Stimulated activated naive CD8-positive, alpha-beta T cell treated with anti-CD3 and anti-CD28 coated beads, Interleukin-15, Interleukin-2, amounts not matched to agents 100 U/mL and 50 U/mL, for 24 hours (primary cell): ENCODE measurements around the gene DCP2.
A peak's percentile ranks its signal among the peaks of the same experiment; 100 is the strongest.

Experiments
- ATAC-seq: fragments of 150-1000 bp; cut with Tn5 transposase; one replicate; pipeline ENCODE4 v1.10.0; 2021
- DNase-seq: peaks from one replicate; pipeline ENCODE4 v3.0.0; 2021

Gene DCP2

GRCh38 chr5:113022661-113023060, 46.1 kb downstream of the DCP2 start:
- ATAC-seq (peak; percentile 74), DNase-seq (no peak)

DNA sequence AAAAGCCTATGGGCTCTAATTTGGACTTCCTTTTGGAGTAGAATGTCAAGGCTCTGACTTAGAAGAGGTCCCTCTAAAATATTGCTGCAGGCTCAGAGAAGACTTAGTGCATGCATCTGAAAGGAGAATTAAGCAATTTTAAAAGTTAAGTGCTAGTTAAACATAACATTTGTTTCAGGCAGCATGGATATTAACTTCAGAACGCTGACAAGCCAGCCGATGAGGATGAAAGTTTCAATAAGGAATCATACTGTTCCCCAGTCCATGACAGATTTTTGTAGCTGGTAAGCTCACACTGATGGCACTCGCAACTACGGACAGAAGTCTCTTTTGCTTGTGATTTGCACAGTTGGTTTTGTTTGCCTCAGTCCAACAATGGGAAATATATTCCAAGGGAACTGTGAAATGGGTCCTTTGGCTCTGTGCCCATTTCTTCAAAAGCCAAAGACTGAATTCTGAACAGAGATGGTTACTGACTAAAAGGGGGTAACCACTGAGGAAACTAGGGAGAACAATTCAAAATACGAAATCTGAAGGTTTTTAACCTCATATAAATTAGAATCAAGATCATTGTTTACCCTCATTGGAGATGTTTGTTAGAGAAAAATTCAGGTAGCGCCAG, 47.6 kb downstream of the DCP2 start:
- no peak for ATAC-seq
- DNase-seq: no peak

DNA sequence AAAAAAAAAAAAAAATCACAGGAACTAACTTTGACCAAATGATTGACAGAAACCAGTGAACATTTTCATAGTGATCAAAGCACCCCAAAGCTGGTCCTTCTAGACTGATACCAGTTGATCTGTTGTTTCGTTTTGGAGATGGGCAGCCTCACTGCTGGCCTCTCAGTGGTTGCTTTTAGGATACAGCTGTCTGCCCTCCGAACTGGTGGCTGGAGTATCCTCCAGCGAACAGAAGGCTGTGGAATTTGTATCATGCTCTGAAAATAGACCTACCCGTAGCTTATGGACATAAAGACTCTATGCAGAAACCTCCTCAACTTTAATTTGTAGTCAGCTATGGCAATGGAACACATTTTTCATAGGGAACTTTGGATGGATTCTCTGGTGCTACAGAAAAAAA, 49.0 kb downstream of the DCP2 start:
- ATAC-seq (no peak), DNase-seq (no peak)

DNA sequence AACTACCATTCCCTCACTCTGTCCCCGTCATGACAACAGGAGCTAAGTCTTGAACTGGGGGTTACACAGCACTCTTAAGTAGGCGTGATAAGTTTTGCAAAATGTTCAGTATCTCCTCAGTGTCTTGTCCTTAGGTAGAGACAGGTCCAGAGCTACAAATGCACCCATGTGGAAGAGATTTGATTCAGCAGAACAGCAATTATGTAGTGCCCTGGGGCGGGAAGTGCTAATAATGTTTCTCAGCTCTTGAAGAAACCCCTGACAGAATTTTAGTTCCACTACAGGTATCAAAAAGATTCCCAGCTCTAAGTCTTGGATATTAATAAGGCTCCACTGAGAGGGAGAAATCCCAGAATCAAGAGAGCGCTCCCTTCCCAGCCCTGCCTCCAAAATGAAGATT, 49.6 kb downstream of the DCP2 start:
- no peak for ATAC-seq
- DNase-seq: no peak

- DNase-seq: no peak
- no peak for ATAC-seq
These were observed 50.4 kb downstream of the DCP2 start for GRCh38 chr5:113027015-113027414.

GRCh38 chr5:113027431-113027830, 50.8 kb downstream of the DCP2 start:
- ATAC-seq (no peak), DNase-seq (no peak)

DNA sequence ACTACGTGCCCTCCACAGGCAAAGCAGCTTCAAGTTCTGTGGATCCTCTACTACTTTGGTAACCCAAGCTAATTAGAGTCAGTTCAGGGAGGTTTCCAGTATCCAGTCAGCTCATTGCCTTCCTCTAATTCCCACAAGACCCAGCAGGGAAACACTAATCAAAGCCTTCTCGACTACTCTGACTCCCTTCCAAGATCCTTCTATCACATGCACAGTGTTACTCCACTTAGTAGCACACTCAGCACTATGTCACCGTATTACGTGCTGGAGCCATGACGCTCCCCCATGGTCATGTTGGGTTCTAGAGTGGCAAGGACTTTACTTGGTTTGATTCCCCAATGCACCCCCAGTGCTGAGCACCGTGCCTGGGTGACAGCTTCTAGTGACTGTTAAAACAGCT, 53.0 kb downstream of the DCP2 start:
- DNase-seq (no peak), ATAC-seq (no peak)

DNA sequence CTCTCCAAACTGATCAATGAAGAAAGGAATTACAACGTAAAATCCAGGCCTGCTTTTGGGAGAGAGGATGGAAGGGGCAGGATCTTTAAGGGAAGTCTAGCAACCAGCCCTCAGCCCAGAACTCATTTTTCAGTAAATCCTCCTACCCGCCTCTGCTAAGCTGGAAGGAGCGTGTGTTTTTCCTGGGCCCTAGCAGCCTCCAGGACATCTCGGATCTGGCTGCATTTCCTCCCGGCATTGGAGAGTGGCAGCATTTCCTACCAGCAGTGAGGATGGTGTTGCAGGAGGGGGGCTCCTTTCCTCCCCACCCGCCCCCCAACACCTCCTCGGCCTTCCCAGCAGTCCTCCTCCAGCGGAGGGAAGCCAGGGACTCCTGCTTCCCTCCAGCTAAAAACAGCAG, 54.5 kb downstream of the DCP2 start:
- DNase-seq (no peak), ATAC-seq (no peak)

- DNase-seq (no peak), ATAC-seq (no peak)
These were observed 55.0 kb downstream of the DCP2 start for GRCh38 chr5:113031557-113031956.

DNA sequence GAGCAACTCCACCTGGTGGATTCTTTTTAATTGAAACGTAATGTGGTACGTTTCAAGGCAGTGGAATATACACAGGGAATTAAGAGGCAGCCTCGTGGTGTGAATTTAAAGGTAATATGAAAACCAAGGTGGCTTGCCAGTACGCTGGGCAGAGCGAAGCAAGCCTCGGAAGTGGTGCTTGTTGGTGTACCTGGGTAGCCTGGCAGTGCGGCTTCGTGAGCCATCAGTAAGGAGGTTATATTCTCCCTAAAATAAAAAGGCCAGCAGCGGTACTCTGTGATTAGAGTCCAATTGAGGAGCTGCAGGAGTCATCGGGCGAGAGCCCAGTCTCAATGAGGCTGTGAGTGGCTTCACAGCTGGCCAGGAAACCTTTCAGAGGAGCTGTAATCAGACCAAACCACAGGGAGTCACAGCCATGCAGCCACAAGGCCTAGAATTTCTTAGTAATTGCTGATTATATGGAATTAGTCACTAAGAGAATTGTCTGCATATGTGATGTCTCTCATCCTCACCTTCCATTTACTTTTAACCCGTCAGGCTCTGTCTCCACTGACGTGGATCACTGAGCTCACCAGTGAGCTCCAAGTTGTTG, 57.7 kb downstream of the DCP2 start:
- DNase-seq: no peak
- ATAC-seq: peak; percentile 67

- no peak for ATAC-seq
These were observed 58.5 kb downstream of the DCP2 start for GRCh38 chr5:113035096-113035495.

GRCh38 chr5:113036321-113036720, 59.7 kb downstream of the DCP2 start:
- no peak for DNase-seq
- no peak for ATAC-seq

More at GRCh38 chr5:113035096-113035495, 58.5 kb downstream of the DCP2 start:
- no peak for DNase-seq

DNA sequence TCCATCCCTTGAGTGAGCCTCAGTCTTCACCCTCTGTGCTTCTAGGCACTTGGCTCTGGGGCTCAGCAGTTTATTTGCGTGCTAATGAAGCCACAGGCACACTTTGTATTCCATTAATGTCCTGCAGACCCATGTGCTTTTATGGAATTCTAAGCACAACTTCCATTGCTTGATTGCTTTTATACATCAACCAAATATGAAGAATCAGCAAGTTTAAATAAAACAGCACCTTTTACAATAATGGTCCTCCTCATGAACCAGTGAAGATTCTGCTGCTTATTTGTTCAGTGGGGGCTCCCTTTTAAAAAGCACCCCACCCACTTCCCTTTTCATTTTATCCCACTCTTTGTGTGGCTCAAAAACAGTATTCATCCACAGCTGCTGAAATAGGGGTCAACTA, 60.2 kb downstream of the DCP2 start:
- ATAC-seq: no peak
- DNase-seq: no peak

- ATAC-seq: no peak
- no peak for DNase-seq
These were observed 61.5 kb downstream of the DCP2 start for GRCh38 chr5:113038136-113038535.

DNA sequence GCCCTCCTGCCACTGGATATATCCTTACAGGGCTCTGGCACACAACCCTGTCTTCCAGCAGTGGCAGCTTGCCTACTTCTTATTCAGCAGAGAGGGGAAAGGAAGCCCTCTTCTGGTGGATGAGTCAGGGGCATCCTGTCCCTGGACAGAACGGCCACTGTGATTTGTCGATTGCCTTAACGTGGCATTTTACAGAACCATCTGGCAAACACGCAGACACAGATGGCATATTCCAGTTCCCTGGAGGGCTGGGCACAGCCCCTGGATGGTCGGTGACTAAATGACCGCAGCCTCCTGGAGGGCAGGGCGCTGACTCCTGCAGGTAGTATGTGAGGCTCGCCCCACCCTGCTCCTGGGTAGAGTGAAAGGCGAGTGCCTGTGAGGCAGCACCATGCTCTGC, 62.1 kb downstream of the DCP2 start:
- DNase-seq: no peak
- ATAC-seq: no peak

GRCh38 chr5:113039229-113039933, 62.8 kb downstream of the DCP2 start:
- no peak for ATAC-seq
- no peak for DNase-seq

- DNase-seq: no peak
- ATAC-seq: no peak
These were observed 63.3 kb downstream of the DCP2 start for GRCh38 chr5:113039934-113040285.

GRCh38 chr5:113040672-113041260, 64.2 kb downstream of the DCP2 start:
- ATAC-seq (no peak), DNase-seq (no peak)

GRCh38 chr5:113042491-113043243, 66.1 kb downstream of the DCP2 start:
- ATAC-seq (no peak), DNase-seq (no peak)

- DNase-seq (peak; percentile 35), ATAC-seq (peak; percentile 53)
These were observed 66.9 kb downstream of the DCP2 start for GRCh38 chr5:113043491-113043931.

GRCh38 chr5:113044776-113045465, 68.3 kb downstream of the DCP2 start:
- DNase-seq (no peak), ATAC-seq (no peak)

DNA sequence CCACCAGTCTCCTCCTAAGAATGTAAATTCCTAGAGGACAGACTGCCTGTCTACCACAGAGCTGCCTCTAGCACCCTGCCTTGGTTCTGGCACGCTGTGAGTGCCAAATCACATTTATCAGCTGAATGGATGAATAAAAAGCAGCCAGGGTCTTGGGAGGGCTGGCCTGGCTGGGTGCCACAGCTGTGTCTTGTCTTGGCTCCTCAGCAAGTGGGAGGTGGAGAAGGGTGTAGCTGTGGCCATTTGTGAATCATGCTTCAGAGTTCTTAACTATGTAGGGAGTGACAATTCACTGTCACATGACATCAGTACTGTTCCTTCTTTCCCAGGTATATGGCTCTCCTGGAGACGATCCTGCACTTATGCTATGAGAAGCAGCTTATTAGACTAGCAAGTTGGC, 70.6 kb downstream of the DCP2 start:
- DNase-seq (no peak), ATAC-seq (no peak)
